HG02678 (cell line): Measurements from ENCODE around the gene PTGES2.
A peak's percentile ranks its signal among the peaks of the same experiment; 100 is the strongest.
"Not testable (repeated sequence)": the region's sequence is repeated elsewhere in the genome, so short reads cannot be mapped to it uniquely, and the experiment has no call there.

Experiments used
- ATAC-seq: cut with Tn5 transposase; IDR thresholded peaks from one replicate; pipeline ENCODE4 v1.9.1; 2021; ENCODE audit warnings: mild to moderate bottlenecking, moderate library complexity; ENCODE audit not compliant: unreplicated experiment

Gene PTGES2

GRCh38 chr9:128139621-128140020, 12.1 kb upstream of the PTGES2 start:
- no peak for ATAC-seq

- no peak for ATAC-seq
These were observed 10.5 kb upstream of the PTGES2 start for GRCh38 chr9:128138001-128138400.

GRCh38 chr9:128136816-128137793, 9.6 kb upstream of the PTGES2 start:
- no peak for ATAC-seq

- ATAC-seq = not testable (repeated sequence)
These were observed 8.0 kb upstream of the PTGES2 start for GRCh38 chr9:128135561-128135960.

GRCh38 chr9:128132139-128132538, 4.6 kb upstream of the PTGES2 start:
- ATAC-seq = not testable (repeated sequence)

GRCh38 chr9:128131346-128131745, 3.8 kb upstream of the PTGES2 start:
- ATAC-seq = not testable (repeated sequence)

GRCh38 chr9:128130651-128131050, 3.1 kb upstream of the PTGES2 start:
- ATAC-seq = not testable (repeated sequence)

- ATAC-seq = not testable (repeated sequence)
These were observed 2.6 kb upstream of the PTGES2 start for GRCh38 chr9:128129976-128130590.

GRCh38 chr9:128128836-128129590, 1.5 kb upstream of the PTGES2 start:
- no peak for ATAC-seq

GRCh38 chr9:128127990-128128835, 684 bp upstream of the PTGES2 start:
- peak; percentile 67 for ATAC-seq

GRCh38 chr9:128125580-128126354, 1.8 kb downstream of the PTGES2 start:
- no peak for ATAC-seq

GRCh38 chr9:128124873-128125579, 2.5 kb downstream of the PTGES2 start:
- no peak for ATAC-seq

- no peak for ATAC-seq
These were observed 3.1 kb downstream of the PTGES2 start for GRCh38 chr9:128124451-128124850.

GRCh38 chr9:128123451-128124080, 4.0 kb downstream of the PTGES2 start:
- ATAC-seq = no peak

GRCh38 chr9:128122809-128123175, 4.7 kb downstream of the PTGES2 start:
- ATAC-seq = no peak

GRCh38 chr9:128121924-128122808, 5.4 kb downstream of the PTGES2 start:
- ATAC-seq = no peak

GRCh38 chr9:128121466-128121810, 6.1 kb downstream of the PTGES2 start:
- no peak for ATAC-seq
